GM23338 (cell line): Measurements from ENCODE around the gene MRPL37. TPM values are rescaled to one million over a fixed set of nuclear protein-coding genes. Genes with fewer than 3 reads are reported as not detected.
"Not testable (repeated sequence)": the region's sequence is repeated elsewhere in the genome, so short reads cannot be mapped to it uniquely, and the experiment has no call there.

Experiments used
- ATAC-seq: fragments of 200-7000 bp; cut with Tn5 transposase; 3 replicates; pipeline ENCODE4 v1.9.1; 2020
- DNase-seq: peaks from one replicate; pipeline ENCODE4 v3.0.0-alpha.2; 2015; ENCODE audit warnings: low spot score
- H2AFZ ChIP-seq: fragments of 200-600 bp; sonication (generic); 2 replicates; pipeline ENCODE4 v1.8.0; 2016; ENCODE audit warnings: antibody characterized with exemption, mild to moderate bottlenecking, moderate library complexity
- H3F3A ChIP-seq: fragments of 200-600 bp; sonication (generic); replicated peaks from 2 replicates; pipeline ENCODE4 v1.8.0; 2017; ENCODE audit warnings: antibody characterized with exemption, mixed run types, low read depth
- H3K27ac ChIP-seq: fragments of 200-600 bp; sonication (generic); 2 replicates; pipeline ENCODE4 v1.6.1; 2016; ENCODE audit warnings: low read depth
- H3K27me3 ChIP-seq: fragments of 200-600 bp; sonication (generic); 2 replicates; pipeline ENCODE4 v1.8.0; 2016; ENCODE audit warnings: mild to moderate bottlenecking, mixed run types, moderate library complexity; ENCODE audit not compliant: insufficient read depth
- H3K36me3 ChIP-seq: fragments of 200-600 bp; sonication (generic); 2 replicates; pipeline ENCODE4 v1.8.0; 2016; ENCODE audit warnings: mild to moderate bottlenecking; ENCODE audit not compliant: insufficient read depth
- H3K4me1 ChIP-seq: fragments of 200-600 bp; sonication (generic); 2 replicates; pipeline ENCODE4 v1.8.0; 2016; ENCODE audit warnings: mild to moderate bottlenecking, moderate library complexity; ENCODE audit not compliant: insufficient read depth
- H3K4me2 ChIP-seq: fragments of 200-600 bp; sonication (generic); 2 replicates; pipeline ENCODE4 v1.7.1; 2017; ENCODE audit warnings: mixed run types
- H3K4me3 ChIP-seq: fragments of 200-600 bp; sonication (generic); 2 replicates; pipeline ENCODE4 v1.6.1; 2016; ENCODE audit warnings: mixed run types
- H3K79me2 ChIP-seq: fragments of 200-600 bp; sonication (generic); replicated peaks from 2 replicates; pipeline ENCODE4 v1.8.0; 2017; ENCODE audit warnings: mild to moderate bottlenecking; ENCODE audit not compliant: insufficient read depth
- H3K9me2 ChIP-seq: fragments of 200-600 bp; sonication (generic); 2 replicates; pipeline ENCODE4 v1.8.0; 2017; ENCODE audit not compliant: insufficient read depth
- H4K20me1 ChIP-seq: fragments of 200-600 bp; sonication (generic); replicated peaks from 2 replicates; pipeline ENCODE4 v1.8.0; 2017; ENCODE audit warnings: mild to moderate bottlenecking; ENCODE audit not compliant: insufficient read depth
- H3K27ac Mint-ChIP-seq: 2 replicates; pipeline ENCODE4 v1.8.0; 2020; ENCODE audit warnings: inconsistent platforms, mild to moderate bottlenecking, moderate library complexity, mixed read lengths
- H3K27me3 Mint-ChIP-seq: 3 replicates; pipeline ENCODE4 v1.8.0; 2022; ENCODE audit warnings: low read depth, mild to moderate bottlenecking, moderate library complexity, mixed read lengths, inconsistent platforms; ENCODE audit not compliant: insufficient read depth, poor library complexity
- H3K36me3 Mint-ChIP-seq: 3 replicates; pipeline ENCODE4 v1.8.0; 2021; ENCODE audit warnings: low read depth, mild to moderate bottlenecking, inconsistent platforms, moderate library complexity, mixed read lengths
- H3K4me1 Mint-ChIP-seq: 3 replicates; pipeline ENCODE4 v1.8.0; 2020; ENCODE audit warnings: mild to moderate bottlenecking, inconsistent platforms, mixed read lengths
- H3K4me3 Mint-ChIP-seq: 3 replicates; pipeline ENCODE4 v1.8.0; 2021; ENCODE audit warnings: moderate library complexity, mild to moderate bottlenecking, inconsistent platforms, mixed read lengths
- H3K9me3 Mint-ChIP-seq: 3 replicates; pipeline ENCODE4 v1.8.0; 2020; ENCODE audit warnings: moderate library complexity, mild to moderate bottlenecking, inconsistent platforms, mixed read lengths
- CREB1 ChIP-seq: fragments of 250-450 bp; sonication (Bioruptor Pico); IDR thresholded peaks from 2 replicates; pipeline ENCODE4 v1.5.0; 2020; ENCODE audit warnings: low read depth, mild to moderate bottlenecking, moderate library complexity
- EZH2 ChIP-seq: fragments of 200-600 bp; sonication (generic); IDR thresholded peaks from one replicate; pipeline ENCODE4 v1.8.0; 2017; ENCODE audit warnings: antibody characterized with exemption, mild to moderate bottlenecking, low read depth; ENCODE audit not compliant: unreplicated experiment
- EZH2phosphoT487 ChIP-seq: fragments of 200-600 bp; sonication (generic); IDR thresholded peaks from one replicate; pipeline ENCODE4 v1.8.1; 2018; ENCODE audit warnings: antibody characterized with exemption; ENCODE audit not compliant: unreplicated experiment
- NANOG ChIP-seq: IDR thresholded peaks from 2 replicates; pipeline ENCODE4 v1.6.1; 2016; ENCODE audit warnings: antibody characterized with exemption, borderline replicate concordance
- POLR2AphosphoS5 ChIP-seq: IDR thresholded peaks from 2 replicates; pipeline ENCODE4 v1.6.1; 2016; ENCODE audit warnings: antibody characterized with exemption, low read depth
- ZNF114 ChIP-seq: fragments of 250-450 bp; sonication (Bioruptor Pico); IDR thresholded peaks from 2 replicates; pipeline ENCODE4 v1.5.0; 2020; ENCODE audit warnings: mild to moderate bottlenecking, moderate library complexity
- ZNF462 ChIP-seq: fragments of 250-450 bp; sonication (Bioruptor Pico); IDR thresholded peaks from 2 replicates; pipeline ENCODE4 v1.5.0; 2020; ENCODE audit warnings: mild to moderate bottlenecking, moderate library complexity
- polyA plus RNA-seq: library from polyadenylated mRNA; unstranded; fragments of >200 nt; fragmentation: Nextera tagmentation; extraction: Ambion mirVana; gene quantifications from 2 replicates; pipeline ENCODE4 v1.2.1, GENCODE V29; 2016
- total RNA-seq: library from RNA; depleted of rRNA; stranded (reverse); fragments of >200 nt; shearing (Covaris generic); gene quantifications from 2 replicates; pipeline ENCODE4 v1.2.3, GENCODE V29; 2014

Gene MRPL37
- total and polyA plus RNA-seq, 2 experiments from 2014 or later, result 130 to 155 TPM

- TF ChIP-seq ZNF462 (CRISPR knock-in tag), result no peak
Observed at GRCh38 chr1:54207287-54207686, 7.3 kb downstream of the MRPL37 start (continued).

- not testable (repeated sequence) for H3F3A ChIP-seq, H3K4me1 ChIP-seq, H3K4me3 ChIP-seq, H3K9me2 ChIP-seq, H3K27me3 Mint-ChIP-seq, H3K27ac Mint-ChIP-seq, H3K27me3 ChIP-seq, ATAC-seq, H3K4me2 ChIP-seq, H3K4me3 Mint-ChIP-seq, H3K9me3 Mint-ChIP-seq, DNase-seq, H3K27ac ChIP-seq, H3K4me1 Mint-ChIP-seq, H2AFZ ChIP-seq
- Histone ChIP-seq H3K79me2 (peaks cover 11% of the 10 kb centered on the region), H4K20me1 (peaks cover 18% of the 10 kb centered on the region), H3K36me3 (peaks cover 44% of the 10 kb centered on the region)
- H3K36me3 Mint-ChIP-seq, result peaks cover 75% of the 10 kb centered on the region
Observed at GRCh38 chr1:54207896-54208295, 7.9 kb downstream of the MRPL37 start.

- ATAC-seq (no peak), DNase-seq (no peak)
- Histone ChIP-seq H3K4me2 (no peak overlapping the region), H2AFZ (no peak overlapping the region), H3K79me2 (no peaks in the 10 kb centered on the region), H3K4me3 (no peak overlapping the region), H3K27me3 (no peaks in the 10 kb centered on the region), H3F3A (no peaks in the 10 kb centered on the region), H4K20me1 (peaks cover 6% of the 10 kb centered on the region; the same call in 1 of the 2 replicates), H3K27ac (no peak overlapping the region), H3K36me3 (peaks cover 42% of the 10 kb centered on the region), H3K4me1 (no peaks in the 10 kb centered on the region), H3K9me2 (no peaks in the 10 kb centered on the region)
- Mint-ChIP-seq H3K36me3 (peaks cover 92% of the 10 kb centered on the region), H3K9me3 (no peaks in the 10 kb centered on the region), H3K4me1 (no peaks in the 10 kb centered on the region; the same call in 2 of the 3 replicates), H3K27ac (no peak overlapping the region), H3K4me3 (no peak overlapping the region), H3K27me3 (peaks cover 2% of the 10 kb centered on the region)
- TF ChIP-seq EZH2phosphoT487 (no peak), EZH2 (no peak), POLR2AphosphoS5 (no peak), ZNF114 (CRISPR knock-in tag) (no peak), CREB1 (no peak), NANOG (no peak)
Observed at GRCh38 chr1:54212872-54213271, 12.9 kb downstream of the MRPL37 start.
